GM18868 (cell line): ENCODE measurements around the gene CXCL11.
A peak's percentile ranks its signal among the peaks of the same experiment; 100 is the strongest.
"Not testable (repeated sequence)": the region's sequence is repeated elsewhere in the genome, so short reads cannot be mapped to it uniquely, and the experiment has no call there.

ENCODE experiments used
- ATAC-seq: cut with Tn5 transposase; IDR thresholded peaks from one replicate; pipeline ENCODE4 v1.9.1; 2021; ENCODE audit warnings: mild to moderate bottlenecking, moderate library complexity; ENCODE audit not compliant: unreplicated experiment

CXCL11 gene

DNA sequence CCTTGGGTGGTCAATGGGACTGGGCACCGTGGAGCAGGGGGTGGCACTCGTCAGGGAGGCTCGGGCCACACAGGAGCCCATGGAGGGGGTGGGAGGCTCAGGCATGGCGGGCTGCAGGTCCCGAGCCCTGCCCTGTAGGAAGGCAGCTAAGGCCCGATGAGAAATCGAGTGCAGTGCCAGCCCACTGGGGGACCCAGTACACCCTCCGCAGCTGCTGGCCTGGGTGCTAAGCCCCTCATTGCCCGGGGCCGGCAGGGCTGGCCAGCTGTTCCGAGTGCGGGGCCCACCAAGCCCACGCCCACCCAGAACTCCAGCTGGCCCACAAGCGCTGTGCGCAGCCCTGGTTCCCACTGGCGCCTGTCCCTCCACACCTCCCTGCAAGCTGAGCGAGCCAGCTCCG lies 7.4 kb upstream of the CXCL11 start:
- not testable (repeated sequence) for ATAC-seq

DNA sequence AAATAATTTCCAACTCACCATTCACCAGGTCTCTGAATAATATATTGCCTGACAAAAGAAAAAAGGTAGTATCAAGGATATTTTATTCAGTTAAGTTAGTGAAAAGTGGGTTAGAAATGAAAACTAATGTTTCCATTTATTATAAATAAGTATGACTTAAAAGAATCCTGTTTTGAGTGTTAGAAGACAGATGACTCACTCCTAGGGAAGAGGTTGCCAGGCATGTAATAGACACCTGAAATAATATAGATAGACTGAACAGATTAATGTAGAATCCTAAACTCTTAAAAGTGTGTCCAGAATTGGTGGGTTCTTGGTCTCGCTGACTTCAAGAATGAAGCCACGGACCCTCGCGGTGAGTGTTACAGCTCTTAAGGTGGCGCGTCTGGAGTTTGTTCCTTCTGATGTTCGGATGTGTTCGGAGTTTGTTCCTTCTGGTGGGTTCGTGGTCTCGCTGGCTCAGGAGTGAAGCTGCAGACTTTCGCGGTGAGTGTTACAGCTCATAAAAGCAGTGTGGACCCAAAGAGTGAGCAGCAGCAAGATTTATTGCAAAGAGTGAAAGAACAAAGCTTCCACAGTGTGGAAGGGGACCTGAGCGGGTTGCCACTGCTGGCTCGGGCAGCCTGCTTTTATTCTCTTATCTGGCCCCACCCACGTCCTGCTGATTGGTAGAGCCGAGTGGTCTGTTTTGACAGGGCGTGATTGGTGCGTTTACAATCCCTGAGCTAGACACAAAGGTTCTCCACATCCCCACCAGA lies 6.5 kb upstream of the CXCL11 start:
- ATAC-seq: not testable (repeated sequence)

DNA sequence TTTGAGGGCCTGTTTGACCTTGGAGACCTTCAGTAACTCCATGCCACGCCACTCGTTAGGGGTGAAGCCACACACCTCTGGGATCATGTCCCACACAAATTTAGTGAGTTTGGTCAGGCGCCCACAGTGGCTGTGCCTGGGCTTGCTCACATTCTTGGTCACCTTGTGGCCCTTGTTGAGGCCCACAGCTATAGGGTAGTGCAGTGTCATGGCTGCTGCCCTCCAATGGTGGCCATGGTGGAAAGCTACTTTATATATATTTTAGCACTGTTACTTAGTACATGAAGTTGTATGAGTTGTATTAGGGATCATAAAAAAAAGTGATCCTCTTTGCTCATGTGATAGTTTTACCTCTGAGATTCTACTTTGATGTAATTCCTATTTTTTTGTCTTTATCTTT lies 985 bp upstream of the CXCL11 start:
- ATAC-seq: no peak

DNA sequence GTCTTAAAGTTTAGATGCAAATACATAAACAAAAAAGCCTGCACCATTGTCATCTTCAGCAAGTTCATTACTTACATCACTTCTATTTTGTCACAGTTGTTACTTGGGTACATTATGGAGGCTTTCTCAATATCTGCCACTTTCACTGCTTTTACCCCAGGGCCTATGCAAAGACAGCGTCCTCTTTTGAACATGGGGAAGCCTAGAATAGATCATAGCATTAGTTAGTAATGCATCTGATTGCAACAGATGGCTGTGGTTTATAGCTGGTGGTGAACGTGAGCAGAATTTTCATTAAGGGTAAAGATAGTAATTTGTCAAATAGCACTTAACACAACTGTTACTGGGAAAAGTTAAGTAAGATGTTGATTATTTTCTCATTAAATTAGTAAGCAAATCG lies 729 bp downstream of the CXCL11 start:
- ATAC-seq: peak; percentile 55

DNA sequence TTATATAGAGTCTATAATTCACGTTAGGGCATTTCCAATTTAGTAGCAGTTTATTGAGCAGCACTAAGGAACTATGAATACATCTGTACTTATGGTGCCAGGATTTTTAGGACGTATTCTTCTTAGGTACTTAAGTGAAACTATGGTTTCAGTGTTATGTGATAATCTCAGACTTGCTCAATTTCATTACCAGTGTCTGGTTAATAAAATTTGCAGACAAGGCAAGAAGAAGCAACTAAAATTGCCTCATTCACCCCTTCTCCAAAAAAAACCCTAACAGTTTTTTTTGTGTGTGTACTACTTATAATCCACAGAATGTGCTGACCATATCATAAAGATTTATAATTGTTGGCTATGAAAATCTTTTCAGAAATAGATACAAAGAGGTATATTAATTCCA lies 6.6 kb downstream of the CXCL11 start:
- no peak for ATAC-seq

DNA sequence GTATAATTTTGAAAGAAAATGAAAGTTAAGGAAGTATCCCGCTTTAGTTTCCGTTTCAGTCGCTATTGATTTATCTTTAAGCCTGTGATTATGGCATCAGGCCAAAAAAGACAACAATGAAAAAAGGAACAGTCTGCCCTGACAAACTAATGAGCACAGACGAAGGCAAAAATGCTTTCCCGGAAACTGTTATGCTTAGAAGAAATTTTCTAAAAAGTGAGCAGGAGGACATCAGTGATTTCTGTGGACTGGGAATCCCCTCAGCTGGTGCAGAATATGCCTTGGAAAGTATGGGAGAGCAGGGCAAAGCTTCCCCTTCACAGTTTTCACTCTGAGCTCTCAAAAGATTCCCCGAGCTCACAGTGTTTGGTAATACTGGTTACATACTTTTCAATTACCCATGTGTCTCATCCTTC lies 7.5 kb downstream of the CXCL11 start:
- ATAC-seq: no peak

DNA sequence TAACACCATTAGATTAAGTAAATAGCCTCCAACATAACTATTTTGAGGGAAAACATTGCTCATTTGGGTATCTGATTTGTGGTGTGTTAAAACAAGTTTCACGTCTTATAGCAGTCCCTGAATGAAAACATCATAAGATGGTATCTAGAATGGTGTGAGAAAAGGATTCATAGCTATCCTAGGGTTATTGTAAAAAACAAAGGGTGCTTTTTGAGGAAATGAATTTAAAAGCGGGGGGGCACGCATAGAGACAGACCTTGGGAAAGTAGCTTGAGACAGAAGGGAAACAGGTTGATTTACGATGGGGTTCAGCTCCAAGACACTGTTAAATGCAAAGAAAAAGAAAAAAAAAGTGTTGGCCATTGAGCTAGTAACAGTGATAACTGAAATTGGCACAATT lies 11.8 kb downstream of the CXCL11 start:
- no peak for ATAC-seq

DNA sequence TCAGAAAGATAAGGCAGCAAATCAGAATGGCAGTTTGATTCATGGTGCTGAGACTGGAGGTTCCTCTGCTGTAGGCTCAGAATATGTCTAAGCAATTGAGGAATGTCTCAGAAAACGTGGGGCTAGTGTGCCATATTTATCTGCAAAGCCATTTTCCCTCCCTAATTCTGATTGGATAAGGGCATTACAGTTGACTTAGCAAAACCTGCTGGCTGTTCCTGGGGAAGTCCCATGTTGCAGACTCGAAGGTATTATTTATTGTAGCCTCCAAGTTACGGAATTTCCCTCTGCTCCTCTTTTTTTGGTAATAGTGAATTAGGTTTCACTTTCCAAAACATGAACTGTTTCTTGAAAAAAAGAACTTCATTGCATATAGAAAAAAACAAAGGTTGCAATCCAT lies 12.5 kb downstream of the CXCL11 start, which contains the start of gene CXCL10:
Gene CXCL10 (minus strand): TSS at position 109 of the 400 bp plus-strand sequence. CDS start 66 bp downstream, at position 43.
- peak; percentile 54 for ATAC-seq

DNA sequence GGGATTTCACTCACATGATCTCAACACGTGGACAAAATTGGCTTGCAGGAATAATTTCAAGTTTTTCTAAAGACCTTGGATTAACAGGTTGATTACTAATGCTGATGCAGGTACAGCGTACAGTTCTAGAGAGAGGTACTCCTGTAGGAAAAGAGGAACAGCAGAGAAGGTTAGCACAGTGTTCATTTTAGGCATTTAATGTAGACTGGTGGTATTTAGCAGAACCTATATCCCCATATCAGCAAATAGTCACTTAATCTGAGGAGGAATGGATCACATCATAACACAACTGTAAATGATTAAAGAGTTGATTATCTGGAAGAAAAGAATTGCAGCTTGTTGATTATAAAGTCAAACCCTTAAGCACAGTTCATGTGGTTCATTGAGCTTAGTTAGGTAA lies 13.2 kb downstream of the CXCL11 start:
- ATAC-seq: no peak

DNA sequence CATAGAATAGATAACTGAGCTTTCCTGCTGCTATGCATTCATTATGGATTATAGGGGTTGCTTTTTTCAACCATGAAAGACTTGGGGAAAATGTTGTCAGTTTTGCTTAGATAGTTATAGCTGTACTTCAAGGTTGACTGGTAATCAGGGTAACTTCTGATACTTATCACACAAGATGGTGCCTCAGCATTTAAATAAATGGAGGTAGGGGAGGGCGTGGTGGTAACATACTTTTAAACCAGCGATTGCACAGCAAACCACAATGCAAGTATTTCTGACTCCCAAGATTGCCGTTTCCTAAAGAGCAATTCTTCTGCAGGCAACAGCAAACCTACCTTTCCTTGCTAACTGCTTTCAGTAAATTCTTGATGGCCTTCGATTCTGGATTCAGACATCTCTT lies 13.8 kb downstream of the CXCL11 start:
- ATAC-seq: no peak

DNA sequence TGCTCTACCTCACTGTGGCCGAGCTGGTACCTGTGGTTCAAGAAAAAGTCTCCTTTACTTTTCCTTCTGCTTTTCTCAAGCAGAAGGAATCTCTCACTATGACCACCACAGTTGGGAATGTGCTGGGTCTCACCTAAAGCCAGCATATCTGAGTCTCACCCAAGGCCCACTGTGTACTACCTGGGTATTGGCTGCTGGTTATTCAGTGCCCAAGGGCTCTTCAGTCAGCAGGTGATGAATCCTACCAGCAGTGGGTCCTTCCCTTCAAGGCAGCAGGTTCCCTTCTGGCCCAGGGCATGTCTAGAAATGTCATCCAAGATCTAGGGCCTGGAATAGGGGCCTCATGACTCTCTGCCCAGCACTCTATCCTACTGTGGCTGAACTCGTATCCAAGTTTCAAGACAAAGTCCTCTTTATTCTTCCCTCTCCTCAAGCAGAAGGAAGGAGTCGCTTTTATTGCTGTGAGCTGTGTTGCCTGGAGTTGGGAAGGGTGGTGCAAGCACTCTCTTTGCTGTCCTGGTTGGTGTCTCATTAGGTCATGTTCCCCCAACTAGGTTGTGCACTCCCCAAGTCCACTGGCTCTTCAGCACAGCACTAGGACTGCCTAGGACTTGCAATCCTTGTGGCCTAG lies 18.7 kb downstream of the CXCL11 start:
- ATAC-seq: no peak

DNA sequence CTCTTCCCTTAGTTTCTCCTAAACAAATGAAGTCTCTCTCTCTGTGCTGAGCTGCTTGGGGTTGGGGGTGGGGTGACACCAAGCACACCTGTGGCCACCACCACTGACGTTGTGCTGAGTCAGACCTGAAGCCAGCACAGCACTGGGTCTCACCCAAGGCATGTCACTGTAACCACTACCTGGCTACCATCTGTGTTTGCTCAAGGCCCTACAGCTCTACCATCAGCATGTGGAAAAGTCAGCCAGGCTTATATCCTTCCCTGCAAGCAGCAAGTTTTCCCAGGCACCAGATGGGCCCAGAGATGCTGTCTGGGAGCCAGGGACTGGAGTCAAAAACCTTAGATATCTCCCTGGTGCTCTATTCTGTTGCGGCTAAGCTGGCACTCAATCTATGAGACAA lies 19.5 kb downstream of the CXCL11 start:
- ATAC-seq: peak; percentile 73

DNA sequence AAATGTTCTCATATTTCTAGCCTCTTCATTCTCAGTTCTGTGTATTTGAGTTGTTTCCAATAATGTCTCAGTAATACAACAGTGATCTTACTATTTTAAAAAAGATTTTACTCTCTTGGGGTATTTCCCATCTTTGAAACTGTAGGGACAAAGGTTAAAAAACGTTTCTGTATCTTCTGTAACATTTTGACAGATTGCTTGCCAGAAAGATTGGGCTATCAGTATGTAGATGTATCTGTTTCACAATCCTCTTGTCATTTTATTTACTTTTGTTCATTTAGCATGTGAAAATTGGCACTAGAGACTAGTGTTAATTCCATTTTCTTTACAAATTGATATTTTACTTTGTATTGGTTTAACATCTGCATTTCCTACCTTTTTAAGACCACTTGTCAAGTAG lies 22.3 kb downstream of the CXCL11 start:
- ATAC-seq: no peak

DNA sequence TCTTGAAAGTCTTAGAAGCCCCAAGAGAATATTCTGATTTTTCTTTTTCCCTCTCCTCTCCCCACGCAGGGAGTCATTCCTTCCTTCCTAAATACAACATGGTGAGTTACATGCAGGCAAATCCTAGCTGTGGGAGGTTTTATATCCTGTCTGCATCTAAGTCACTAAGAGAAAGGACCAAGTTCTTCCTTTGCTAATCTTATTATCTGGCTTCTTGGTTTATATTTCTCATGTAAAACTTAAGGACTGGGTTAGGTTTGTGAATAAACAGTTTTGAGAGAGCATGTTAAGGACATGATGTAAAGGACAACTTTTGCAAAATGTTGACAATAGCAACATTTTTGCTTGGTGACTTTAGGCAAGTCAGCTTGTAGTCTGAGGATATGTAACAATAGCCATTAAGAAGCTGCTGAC lies 23.5 kb downstream of the CXCL11 start:
- ATAC-seq: no peak

DNA sequence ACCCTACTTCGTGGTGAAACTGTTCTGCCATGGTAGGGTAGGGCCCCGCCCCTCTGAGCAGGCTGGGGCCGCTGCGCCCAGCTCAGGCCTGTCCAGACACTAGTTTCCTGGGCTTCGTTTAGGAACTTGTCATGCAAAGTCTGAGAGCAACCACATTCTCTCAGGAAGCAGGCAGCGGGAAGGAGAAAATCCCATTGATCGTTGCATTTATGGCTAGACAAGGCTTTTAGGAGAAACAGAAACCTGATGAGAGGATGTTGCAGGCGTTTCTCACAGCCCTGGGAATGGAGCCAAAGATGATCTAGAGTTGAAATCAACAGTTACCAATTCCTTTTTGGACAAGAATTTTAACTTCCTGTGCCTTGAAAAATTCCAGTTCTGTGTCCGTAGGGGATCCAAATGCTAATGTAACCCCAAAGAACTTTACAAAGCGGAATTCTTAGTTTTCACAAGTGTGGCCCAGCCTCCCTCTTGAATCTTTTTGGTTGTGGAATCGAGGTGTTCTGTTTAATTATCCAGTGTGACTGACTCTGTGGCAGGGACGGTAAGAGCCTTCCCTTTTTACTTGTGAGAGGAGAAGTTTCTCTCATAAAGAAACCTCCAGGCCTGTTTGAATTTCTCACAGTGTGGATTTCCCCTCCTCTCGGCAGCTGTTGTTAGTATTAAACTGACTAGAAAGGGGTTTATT lies 24.0 kb downstream of the CXCL11 start:
- ATAC-seq: peak; percentile 69

DNA sequence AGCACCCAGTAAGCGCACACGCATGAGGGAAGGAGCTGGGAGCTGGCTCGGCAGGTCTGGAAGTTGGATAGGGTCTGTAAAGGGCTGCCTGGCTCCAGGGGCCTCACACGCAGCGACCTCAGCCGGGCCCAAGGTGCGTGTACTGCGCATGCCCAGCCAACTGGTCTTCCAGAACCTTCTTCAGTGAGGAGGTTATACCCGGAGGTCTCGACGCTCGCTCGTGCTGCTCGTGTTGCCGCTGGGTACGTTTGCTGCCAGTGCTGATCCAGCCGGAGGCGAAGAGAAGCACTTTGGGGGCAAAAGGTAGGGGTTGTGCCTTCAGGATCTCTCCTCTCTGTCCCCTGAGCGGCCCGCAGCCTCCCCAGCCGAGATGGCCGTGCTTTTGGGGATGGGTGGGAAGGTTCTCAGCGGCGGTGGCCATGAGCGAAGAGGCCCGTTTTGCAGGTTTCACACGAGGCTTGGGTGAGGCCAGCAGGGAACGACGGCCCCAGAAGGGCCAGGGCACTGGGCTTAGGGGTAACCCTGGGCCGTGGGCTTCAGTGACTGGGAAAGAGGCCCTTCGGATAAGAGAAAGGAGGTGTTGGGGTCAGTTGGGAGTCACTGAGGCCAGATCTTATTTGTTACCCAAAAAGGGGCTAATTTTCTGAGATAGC lies 24.7 kb downstream of the CXCL11 start:
- no peak for ATAC-seq

DNA sequence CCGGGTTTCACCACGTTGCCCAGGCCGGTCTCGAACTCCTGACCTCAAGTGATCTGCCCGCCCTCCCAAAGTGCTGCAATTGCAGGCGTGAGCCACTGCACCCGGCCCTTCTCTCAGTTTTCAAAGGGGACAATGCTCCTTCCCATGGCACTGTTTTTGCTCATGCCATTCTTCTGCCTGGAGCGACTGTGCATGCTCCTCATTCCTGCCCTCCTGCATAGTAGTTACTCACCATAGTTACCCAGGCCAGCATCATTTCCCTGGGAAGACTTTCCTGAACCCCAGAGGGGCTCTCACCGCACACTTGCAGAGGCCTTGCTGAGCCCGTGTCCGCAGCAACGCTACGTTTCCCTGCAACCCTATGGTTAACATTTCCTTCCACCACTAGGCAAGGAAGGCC lies 25.3 kb downstream of the CXCL11 start:
- ATAC-seq: no peak

DNA sequence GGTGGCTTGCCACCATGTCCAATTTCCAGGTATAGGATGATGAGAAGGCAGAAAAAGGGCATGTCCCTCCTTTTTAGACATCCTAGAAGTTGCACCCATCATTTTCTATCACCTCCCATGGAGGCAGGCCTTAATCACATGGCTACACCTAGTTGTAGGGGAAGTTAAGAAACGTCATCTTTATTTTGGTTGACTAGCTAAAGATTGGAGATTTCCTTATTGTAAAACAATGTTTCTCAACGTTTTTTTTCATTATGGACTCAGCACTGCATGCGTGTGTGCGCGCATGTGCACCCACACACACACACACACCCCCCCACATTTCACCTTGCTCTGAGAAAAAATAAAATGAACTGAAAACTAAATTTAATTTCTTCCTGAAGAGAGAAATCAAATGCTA lies 26.6 kb downstream of the CXCL11 start:
- no peak for ATAC-seq

DNA sequence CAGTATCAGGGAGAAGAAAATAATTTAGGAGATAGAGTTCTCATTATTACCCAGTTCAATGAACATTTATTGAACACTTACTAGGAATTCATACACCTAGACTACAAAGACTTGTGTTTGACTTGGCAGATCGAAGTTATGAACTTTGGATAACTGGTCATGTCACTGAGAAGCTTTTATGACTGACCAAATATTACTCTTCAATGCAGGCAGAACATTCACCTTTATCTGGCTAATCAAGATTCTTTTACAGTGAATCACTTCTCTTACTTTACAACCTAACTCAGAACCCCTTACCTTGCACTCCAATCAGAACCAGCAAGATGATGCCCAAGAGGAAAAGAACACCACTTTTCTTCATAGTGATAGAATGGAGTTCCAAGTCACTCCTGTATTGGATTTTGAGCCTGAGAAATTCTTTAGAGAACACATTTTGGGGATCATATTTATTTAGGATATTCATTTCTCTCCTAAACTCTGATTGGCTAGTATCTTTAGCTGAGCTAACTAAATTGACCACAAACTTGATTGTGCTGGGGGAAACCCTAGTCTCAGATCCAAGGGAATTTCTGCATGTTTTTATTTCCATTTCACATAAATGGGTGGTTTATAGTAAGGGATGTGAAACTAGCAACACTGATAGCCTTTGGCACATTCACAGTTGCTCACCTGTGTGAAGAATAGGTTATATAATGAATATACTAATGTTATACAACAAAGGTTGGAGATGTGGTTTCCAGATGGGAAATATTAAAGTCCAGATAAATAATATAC lies 28.6 kb downstream of the CXCL11 start, which contains the start of gene CXCL9:
Gene CXCL9 (minus strand): TSS at position 421 of the 774 bp plus-strand sequence. CDS start 60 bp downstream, at position 361.
- no peak for ATAC-seq

DNA sequence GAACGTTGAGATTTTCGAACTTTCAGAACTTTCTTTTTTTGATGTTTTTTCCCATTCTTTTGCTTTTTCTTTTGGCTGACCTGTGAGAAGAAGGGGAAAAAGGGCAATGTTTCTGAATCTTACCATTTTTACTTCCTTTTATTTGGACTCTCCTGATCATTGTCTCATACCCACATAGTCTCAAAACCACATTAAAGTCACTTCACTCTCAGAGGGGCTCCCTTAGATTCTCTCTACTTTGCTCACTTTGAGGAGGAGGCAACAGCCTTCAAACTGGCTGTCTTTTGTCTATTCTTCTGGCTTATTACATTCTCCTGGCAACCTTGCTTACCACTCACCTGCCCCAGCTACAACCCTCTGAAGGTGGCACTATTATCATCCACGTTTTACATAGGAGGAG lies 32.2 kb downstream of the CXCL11 start:
- no peak for ATAC-seq

DNA sequence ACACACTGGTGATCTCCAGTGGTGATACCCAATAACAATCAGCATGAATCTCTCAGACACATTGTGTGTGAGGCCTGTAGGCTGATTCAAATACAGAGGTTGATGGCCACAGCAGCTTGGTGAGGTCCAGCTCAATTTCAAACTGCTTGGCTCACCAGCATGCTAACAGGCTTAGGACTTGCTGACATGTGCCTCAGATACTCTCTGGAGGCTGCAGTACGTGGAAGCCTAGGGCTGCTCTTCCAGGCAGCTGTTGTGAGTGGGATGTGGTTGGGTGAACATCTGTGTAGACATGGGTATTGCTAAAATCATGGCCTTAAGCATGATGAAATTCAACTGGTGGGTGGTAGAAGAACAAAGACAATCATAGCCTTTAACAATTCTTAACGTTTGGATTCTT lies 32.8 kb downstream of the CXCL11 start:
- no peak for ATAC-seq
